Fibroblast of skin of left biceps (primary cell): ENCODE results near the gene PLA2G2F.
A peak's percentile ranks its signal among the peaks of the same experiment; 100 is the strongest.
"Not testable (repeated sequence)": the region's sequence is repeated elsewhere in the genome, so short reads cannot be mapped to it uniquely, and the experiment has no call there.

ENCODE experiments used
- DNase-seq, 2 experiments: peaks; one replicate each; pipeline ENCODE4 v3.0.0-alpha.2; 2013; ENCODE audit warnings: low read depth in 2 of 2

Gene PLA2G2F

GRCh38 chr1:20114021-20114648 lies 25.0 kb upstream of the PLA2G2F start:
- no peak for DNase-seq

- DNase-seq = no peak
Measured at GRCh38 chr1:20115479-20115878, 23.6 kb upstream of the PLA2G2F start.

- no peak for DNase-seq
Measured at GRCh38 chr1:20115916-20116315, 23.2 kb upstream of the PLA2G2F start.

DNA sequence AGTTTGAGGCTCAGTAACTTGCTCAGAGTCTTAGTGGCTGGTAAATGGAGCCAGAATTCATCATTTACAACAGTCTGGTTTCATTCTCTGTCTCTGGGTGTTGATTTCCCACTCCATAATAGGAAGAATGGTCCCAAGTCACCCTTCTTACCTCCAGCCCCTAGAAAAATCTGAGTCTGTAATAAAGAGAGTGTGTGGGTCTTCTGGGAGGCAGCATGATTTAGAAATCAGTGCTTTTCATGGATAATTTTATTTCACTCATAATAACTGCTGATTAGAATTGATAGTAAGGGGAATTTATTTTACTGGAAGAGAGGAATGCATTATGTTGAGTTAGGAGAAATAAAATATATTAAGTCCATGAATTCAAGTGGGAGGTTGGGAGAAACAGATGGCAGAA lies 21.9 kb upstream of the PLA2G2F start:
- DNase-seq = no peak

DNA sequence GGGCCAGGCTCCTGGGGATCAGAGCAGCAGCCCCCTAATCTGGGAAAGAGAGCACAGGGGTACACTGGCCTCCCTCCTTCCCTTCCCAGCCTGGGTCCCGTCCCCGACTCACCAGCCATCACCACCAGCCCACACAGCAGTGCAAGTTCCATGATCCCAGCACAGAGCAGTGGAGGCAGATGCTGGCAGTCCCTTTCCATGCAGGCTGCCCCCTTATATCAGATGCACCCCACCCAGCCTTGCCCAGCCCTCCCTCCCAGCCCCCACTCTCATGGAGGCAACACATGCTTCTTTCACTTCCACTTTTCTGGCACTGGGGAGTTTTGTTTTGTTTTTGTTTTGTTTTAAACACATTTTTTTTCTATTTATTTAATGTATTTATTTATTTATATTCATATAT lies 19.8 kb upstream of the PLA2G2F start, which contains the start of gene PLA2G2D:
Gene PLA2G2D, minus strand, starts transcription at position 190 of the 400 bp plus-strand sequence. Its CDS starts 38 bp downstream, at position 152.
- no peak for DNase-seq

- no peak for DNase-seq
Measured at GRCh38 chr1:20120796-20121195, 18.3 kb upstream of the PLA2G2F start.

GRCh38 chr1:20123722-20124455 lies 15.2 kb upstream of the PLA2G2F start:
- DNase-seq = no peak

DNA sequence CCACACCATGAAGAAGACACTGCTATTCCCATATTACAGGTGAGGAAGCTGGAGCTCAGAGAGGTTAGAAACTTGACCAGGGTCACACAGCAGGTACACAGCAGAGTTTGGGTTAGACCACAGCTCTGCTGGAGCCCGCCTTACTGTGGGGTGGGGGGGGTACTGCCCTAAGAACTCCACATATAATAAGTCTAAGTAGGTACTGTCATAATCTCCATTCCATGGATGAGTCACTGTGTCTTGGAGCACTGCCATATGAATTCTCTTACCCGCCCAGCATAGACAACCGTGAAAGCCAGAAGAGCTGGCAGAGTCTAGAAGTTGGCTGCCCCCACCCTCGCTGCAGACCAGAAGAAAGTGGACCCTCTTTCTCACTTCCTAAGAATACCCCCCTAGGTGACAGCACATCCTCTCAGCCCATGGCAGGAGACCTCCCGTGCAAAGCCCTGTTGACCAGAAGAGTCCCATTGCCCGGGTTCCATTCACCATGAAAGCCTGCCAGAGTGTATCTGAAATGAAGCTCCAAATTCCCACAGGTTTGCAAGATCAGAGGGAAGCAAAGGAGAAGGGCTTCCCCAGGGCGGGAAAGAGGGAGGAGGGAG lies 14.6 kb upstream of the PLA2G2F start:
- peak; percentile 21 to 23 for DNase-seq

DNA sequence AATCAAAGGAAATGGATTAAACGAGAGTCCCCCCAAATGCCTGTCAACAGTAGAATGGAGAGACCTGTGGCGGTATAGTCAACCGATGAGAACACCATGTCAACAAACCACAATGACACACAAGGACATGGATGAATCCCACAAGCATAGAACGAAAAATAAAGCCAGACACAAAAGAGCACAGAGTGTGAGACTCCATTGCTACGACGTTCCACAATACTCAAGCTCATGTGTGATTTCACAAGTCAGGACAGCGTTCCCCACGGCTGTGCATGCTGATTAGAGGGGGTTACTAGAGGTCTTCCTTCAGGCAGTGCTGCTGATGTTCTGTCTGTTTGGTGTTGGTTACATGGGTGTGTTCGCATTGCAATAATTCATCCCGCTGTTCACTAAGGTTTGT lies 14.0 kb upstream of the PLA2G2F start:
- no peak for DNase-seq

GRCh38 chr1:20126041-20126805 lies 12.9 kb upstream of the PLA2G2F start:
- no peak for DNase-seq

- no peak for DNase-seq
Measured at GRCh38 chr1:20126806-20127440, 12.2 kb upstream of the PLA2G2F start.

DNA sequence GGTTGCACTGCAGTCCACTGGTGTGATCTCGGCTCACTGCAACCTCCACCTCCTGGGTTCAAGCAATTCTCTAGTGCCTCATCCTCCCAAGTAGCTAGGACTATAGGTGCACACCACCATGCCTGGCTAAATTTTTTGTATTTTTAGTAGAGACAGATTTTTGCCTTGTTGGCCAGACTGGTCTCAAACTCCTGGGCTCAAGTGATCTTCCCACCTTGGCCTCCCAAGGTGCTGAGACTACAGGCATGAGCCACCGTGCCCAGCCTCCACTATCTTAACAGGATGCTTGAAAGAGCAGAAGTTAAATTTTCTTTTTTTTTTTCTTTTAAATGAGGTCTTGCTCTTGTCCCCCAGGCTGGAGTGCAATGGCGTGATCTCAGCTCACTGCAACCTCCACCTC lies 8.6 kb upstream of the PLA2G2F start:
- not testable (repeated sequence) for DNase-seq

DNA sequence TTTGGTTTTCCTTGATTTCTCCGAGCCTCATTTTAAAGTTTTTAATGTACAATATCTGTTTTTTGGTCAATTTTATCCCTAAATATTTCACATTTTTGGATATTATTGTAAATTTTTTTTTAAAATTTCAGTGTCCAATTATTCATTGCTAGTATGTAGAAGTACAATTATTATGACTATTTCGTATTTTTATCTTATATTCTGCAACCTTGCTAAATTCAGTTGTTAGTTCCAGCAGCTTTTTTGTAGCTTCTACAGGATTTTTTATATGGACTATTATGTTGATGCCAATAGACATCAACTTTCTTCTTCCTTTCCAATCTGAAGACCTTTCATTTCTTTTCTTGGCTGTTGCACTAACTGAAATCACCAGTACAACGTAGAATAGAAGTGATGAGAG lies 4.1 kb upstream of the PLA2G2F start:
- DNase-seq = no peak

- no peak for DNase-seq
Measured at GRCh38 chr1:20136249-20136648, 2.9 kb upstream of the PLA2G2F start.

GRCh38 chr1:20137055-20137454 lies 2.1 kb upstream of the PLA2G2F start:
- no peak for DNase-seq

GRCh38 chr1:20137604-20138003 lies 1.5 kb upstream of the PLA2G2F start:
- DNase-seq = no peak

GRCh38 chr1:20138346-20138745 lies 777 bp upstream of the PLA2G2F start:
- no peak for DNase-seq

GRCh38 chr1:20139776-20140612 lies 871 bp downstream of the PLA2G2F start:
- no peak for DNase-seq

GRCh38 chr1:20141001-20141400 lies 1.9 kb downstream of the PLA2G2F start:
- DNase-seq = no peak

- DNase-seq = no peak
Measured at GRCh38 chr1:20141466-20141865, 2.3 kb downstream of the PLA2G2F start.
